Esophagus muscularis mucosa (tissue), 3 donors: ENCODE measurements around the gene SRRM2.

Experiments
- CTCF ChIP-seq, 3 experiments: fragments of 200-600 bp in 2 of 3; fragments of 450-650 bp in 1 of 3; sonication (generic) in 2 of 3; IDR thresholded peaks; one replicate each; pipeline ENCODE4 v1.5.1; 2017 to 2019; ENCODE audit warnings: antibody characterized with exemption in 3 of 3, mild to moderate bottlenecking in 2 of 3, moderate library complexity in 1 of 3
- POLR2A ChIP-seq: fragments of 450-650 bp; IDR thresholded peaks from one replicate; pipeline ENCODE4 v1.6.1; 2017; ENCODE audit warnings: antibody characterized with exemption, moderate library complexity, mild to moderate bottlenecking, low read depth

- peak in 2 of 3 experiments; percentile 64 to 81 for TF ChIP-seq CTCF (IDR thresholded peaks at IDR 0.05)
- TF ChIP-seq POLR2A, result peak; percentile 17
These were observed 31.5 kb upstream of the SRRM2 start for GRCh38 chr16:2720719-2721633.
